HG02678 (cell line): ENCODE data around the gene CDC42EP3.

Experiments used
- ATAC-seq: cut with Tn5 transposase; IDR thresholded peaks from one replicate; pipeline ENCODE4 v1.9.1; 2021; ENCODE audit warnings: mild to moderate bottlenecking, moderate library complexity; ENCODE audit not compliant: unreplicated experiment

CDC42EP3 gene

DNA sequence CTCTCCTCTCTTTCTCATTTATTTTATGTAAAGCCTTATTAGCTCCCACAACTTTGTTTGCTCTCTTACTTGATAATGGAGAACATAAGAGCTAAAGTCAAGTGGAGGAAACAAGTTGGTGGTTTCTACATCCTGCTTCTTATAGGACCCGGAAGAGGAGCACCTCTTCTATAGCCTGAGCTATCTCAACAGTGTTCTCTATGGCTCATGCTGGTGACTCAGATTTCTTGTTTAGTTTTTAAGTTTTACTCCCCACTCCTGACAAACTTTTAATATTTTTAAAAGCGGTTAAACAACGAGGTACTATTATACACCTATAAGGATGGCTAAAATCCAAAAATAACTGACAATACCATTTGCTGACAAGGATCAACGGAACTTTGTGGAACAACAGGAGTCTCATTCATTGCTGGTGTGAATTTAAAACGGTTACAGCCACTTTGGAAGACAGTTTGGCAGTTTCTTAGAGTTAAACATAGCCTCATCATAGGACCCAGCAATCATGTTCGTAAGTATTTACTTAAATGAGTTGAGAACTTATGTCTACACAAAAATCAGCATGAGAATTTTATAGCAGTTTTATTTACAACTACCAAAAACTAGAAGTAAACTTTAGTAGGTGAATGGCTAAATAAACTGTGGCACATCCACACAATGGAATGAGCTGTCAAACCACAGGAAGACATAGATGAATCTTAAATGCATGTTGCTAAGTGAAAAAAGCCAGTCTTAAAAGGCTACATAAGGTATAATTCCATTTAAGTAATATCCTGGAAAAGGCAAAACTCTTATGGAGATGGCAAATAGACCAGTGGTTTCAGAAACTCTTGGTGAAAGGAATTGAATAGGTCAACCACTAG is 12.7 kb upstream of the CDC42EP3 start:
- no peak for ATAC-seq

DNA sequence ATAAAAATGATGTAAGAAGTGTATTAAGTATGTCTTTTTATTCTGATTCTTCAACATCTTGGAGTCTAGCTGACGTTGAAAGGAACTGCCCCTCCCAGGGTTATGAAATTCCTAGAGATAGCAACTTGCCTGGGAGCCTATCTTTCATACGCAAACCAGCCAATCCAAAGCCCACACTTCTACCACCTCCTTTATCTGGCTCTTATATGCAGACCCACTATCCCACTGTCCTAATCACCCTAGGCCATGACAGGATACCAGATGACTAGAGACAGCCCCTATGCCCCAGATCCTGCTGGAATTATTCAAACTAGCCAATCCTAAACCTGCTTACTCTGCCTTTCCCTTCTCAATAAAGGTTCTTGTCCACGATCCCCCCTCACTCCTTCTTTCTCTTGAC is 11.8 kb upstream of the CDC42EP3 start:
- no peak for ATAC-seq

DNA sequence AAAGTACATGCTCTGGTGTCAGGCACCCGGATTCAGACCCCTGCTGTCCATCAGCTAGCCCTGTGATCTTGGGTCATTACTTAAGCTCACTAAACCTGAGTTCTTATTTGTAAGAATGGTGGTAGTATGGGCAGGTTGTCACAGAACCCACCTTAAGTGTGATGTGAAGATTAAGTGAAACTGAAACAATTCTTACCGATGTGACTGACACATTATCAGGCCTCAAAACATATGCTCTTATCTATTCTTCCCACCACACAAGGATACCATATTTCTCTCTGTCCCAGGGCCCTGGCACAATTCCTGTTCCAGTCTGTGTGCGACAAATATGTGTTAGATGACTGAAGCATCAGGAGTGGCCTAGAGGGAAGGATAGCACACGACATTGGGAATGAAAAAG is 11.0 kb upstream of the CDC42EP3 start:
- no peak for ATAC-seq

DNA sequence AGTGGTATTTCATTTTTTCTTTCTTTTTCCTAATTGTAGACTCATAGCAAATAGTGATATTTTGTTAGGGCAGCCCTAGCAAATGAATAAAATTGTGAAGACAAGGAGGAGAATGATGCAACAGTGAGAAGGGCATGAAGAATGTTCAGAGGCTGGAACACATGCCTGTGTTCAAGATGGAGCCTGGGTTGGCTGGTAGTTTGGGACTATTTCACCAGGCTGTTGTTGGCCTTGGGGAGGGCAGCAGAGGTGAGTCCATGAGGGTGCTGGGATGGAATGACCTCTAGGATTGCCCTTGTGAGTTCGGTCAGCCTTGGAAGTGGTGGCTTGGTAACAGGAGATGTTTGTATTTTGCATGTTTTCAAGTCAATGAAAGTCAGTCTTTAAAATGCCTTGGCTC is 10.1 kb upstream of the CDC42EP3 start:
- ATAC-seq = no peak

DNA sequence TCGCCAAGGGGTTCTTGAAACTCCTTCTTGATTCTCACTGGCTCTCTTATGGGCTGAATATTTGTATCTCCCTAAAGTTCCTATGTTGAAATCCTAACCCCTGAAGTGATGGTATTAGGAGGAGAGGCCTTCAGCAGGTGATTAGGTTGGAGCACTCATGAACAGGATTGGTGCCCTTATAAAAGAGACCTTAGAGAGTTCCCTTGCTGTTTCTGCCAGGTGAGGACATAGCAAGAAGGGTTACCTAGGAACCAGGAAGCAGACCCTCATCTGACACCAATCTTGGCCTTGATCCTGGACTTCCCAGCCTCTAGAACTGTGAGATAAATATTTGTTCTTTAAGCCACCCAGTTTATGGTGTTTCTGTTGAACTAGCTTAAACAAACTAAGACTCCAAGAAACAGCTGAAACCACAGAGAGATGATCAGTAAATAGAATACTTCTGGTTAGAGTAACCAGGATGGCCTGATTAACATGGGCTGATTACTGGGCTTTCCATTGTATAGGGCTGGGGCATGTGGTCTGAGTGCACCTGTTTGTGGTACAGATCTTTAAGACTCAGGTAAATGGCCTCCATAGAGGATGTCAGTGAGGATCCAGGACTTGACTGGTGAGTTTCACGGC is 7.7 kb upstream of the CDC42EP3 start:
- no peak for ATAC-seq

DNA sequence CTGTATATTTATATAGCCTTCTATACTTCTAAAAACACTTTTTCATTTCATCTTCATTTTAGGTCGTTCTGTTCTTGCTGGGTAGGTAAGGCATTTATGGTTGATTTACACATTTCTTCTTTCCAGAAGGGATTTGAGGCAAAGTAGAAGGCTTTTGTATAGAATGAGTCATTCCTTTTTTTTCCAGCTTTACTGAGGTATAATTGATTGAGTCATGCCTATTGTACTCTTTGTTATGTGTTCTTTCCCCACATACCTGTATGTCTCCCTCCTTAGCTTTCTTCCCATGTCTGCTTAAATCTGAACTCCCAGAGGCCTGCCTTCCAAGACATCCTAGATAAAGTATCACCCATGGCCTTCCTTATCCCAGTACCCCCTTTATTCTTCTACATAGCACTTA is 4.8 kb upstream of the CDC42EP3 start:
- no peak for ATAC-seq

DNA sequence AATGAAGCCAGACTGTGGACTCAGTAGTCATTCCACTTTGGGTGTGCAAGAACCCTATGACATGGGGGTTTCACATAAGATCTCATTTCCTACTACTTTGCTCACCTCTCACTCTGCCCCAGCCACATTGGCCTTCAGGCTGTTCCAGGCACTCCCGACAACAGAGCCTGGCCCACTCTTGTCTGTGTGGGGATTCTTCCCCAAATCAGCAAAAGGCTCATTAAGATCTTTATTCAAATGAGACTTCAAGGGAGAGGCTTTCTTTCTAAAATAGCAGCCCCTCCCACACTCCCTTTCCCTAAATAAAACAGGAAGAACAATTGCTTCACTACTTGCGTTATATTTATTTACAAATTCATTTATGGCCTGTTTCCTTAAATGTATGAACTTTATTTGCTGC is 3.5 kb upstream of the CDC42EP3 start:
- no peak for ATAC-seq

DNA sequence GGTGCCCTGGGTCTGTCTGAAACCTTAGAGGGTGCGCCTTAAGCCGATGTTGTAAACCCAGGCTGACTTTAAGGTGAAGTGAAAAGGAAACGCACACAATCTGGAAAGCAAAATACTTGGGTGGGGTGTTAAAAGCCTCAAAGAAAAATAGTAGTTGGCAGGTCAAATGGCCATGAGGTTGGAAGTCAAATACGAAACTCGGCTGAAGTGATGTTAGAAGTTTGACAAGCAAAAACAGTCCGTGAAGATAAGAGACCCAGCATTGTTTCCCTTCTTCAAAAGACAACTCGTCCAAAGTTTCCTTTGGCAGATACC is 1.4 kb upstream of the CDC42EP3 start:
- no peak for ATAC-seq

DNA sequence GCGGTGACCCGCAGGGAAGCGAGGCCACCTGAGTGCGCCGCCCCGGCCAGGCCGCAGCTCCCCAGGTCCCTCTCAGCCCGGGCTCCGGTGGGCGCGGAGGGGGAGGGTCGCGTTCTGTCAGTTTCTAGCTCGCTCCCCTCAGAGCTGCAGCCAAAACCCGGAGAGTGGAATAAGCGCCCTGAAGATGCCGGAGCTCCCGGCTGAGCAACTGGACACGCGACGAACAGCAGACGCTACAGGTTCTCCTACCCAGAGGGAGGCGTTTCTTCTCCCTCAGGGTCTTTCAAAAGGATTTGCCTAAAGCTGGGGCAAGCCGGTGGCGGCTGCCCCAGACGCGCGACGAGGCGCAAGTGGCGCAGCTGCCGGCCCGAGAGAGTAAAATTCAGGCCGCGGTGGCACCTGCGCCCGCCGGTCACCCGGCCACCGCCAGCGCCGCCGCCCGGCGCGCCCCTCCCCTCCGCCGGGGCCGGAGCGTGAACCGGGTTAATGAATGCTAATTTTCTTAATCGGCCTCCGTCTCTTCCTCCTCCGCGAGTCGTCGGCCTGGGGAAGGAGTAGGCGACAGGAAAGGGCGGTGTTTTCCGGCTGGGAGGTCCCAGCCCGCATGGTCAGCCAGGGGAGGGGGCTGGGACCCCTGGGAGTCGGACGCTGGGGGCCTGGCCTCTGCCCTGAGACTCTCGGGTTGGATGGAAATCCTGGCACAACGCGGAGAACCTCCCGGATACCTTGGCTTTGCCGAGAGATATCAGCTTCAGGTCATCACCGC is 845 bp upstream of the CDC42EP3 start:
- peak; percentile 55 for ATAC-seq

DNA sequence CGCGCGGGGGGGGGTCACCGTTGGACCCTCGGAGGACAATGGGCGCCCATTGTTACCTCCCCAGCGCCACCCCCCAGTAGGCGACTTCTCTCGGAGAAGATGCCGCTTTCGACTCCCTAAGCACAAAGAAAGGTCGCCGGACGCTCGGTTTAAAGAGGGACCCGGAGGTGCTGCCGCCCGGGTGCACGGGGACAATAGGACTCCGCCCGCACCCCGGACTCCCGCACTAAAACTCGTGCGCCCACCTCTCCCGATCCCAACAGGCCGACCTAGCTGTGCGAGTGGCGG is 318 bp upstream of the CDC42EP3 start:
- ATAC-seq = no peak

DNA sequence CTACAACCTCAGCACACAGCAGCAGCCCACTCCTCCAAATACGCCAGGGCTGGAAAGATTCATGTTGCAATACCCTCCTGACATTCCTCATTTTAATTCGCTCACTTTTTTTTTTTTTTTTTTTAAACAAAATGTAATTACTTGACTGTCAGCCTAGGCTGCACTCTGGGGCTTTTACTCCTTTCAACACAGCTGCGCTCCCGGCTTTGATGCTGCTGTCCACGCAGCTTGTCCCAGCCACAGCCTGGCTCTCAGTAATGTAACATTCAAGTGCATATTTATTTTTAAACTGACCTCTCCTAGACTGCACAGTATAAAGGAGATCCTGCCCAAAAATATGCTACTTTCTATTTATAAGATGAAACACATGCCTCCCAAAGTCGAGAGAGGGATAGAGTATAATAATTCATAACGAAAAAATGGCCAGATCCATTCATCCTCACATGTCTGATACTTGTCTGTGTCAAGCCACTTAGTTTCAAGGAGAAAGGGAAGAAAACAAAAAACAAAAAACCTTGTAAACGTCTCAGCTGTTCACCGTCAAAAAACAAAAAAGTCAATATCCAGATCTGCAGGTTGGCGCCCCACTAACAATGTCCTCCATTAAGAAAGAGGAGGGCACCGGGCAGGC is 949 bp downstream of the CDC42EP3 start:
- no peak for ATAC-seq

DNA sequence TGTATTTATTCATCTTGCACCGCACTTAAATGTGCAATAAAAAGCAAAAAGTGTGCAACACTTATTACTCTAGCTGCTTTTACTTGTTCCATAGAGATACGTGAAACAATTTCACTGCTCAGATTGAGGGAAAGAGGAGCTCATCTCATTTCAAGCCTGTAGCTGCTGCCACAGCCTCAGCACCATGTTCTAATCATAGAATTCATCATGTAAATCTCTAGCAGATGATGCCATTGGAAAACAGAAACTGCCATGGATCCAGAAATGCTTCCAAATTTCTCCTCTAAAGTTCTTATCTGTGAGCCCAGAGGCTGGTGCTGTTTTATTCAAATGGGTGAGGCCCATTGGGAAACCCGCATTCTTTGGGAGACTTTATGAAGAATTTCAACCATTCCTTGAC is 2.0 kb downstream of the CDC42EP3 start:
- ATAC-seq = no peak

DNA sequence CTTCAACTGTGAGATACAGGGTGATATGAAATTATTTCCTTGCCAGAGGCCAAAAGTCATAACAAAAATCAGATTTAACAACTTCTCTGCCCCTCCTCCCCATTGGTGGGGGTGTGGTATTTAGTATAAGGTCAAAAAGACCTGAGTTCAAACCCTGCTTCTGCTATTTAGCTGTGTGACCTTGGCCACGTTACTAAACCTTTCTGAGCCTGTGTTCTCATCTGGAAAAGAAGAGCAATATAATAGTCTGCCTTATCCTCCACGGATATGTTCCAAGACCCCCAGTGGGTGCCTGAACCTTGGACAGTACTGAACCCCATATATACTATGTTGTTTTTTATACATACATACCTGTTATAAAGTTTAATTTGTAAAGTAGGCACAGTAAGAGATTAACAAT is 3.7 kb downstream of the CDC42EP3 start:
- ATAC-seq = no peak

DNA sequence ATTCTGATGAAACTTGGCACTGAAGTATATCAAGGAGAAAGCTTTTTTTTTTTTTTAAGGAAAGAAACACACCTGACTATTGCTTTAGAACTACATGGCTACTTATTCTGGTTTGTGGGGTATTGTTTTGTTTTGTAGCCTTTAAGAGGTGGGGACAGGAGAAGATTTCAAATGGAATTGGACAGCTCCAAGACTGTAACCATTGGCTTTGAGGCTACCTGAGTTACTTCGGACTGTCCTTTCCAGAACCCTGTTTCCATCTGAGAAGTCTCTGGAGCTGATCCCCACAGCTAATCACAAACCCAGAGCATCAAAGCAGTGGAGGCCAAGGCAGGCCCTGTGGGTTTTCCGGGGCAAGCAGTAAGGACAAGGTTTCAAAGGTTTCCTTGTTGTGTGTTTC is 4.7 kb downstream of the CDC42EP3 start:
- no peak for ATAC-seq

DNA sequence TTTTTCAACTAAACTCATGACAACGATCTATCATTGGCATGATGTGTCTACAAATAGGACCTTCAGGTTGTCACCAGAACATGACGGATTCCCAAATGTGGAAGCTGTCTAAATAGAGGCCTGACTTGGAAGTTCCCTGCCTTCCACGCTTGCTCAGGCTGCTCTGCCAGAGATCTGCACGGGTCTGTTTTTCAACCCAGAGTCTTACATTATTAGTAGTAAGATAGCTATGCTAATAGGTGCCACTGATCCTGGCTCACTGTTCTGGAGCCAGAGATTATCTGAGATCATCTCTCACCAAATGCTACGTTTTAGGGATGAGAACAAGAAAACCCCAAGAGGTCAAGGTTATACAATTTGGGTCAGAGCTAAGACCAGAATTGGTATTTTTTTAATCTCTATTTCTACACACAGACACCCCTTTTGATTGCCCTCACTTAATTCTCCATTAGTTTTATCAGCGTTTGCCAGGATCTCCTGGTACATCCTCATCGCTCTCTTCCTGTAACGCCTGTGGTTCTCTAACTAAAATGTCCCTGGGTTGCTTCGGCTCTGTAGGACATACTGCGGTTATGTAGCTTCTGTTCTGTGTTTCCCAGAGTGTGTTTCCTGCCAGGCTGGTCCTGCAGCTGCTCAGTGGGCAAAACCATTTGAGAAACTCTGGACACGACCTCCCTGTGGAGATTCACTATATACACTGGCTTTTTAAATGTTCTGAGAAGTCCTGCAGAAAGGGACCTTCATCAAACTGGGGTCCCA is 5.7 kb downstream of the CDC42EP3 start:
- ATAC-seq = no peak

DNA sequence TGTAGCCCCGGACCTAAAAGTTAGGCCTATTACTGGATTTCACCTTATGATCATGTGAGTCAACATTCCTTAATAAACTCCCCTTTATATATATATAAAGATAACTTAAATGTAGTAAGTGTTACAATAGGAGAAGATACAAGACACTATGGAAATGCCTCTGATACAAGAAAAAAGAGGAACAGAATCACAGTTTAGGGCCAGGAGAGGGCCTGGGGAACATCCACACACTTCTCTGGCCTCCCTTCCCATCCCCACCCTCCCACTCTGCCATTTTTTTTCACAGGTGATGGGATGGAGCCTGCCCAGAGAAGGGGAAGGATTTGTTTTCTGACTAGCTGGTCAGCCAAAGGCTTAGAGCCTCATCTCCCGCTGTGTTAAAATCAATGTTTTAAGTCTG is 6.4 kb downstream of the CDC42EP3 start:
- ATAC-seq = no peak

DNA sequence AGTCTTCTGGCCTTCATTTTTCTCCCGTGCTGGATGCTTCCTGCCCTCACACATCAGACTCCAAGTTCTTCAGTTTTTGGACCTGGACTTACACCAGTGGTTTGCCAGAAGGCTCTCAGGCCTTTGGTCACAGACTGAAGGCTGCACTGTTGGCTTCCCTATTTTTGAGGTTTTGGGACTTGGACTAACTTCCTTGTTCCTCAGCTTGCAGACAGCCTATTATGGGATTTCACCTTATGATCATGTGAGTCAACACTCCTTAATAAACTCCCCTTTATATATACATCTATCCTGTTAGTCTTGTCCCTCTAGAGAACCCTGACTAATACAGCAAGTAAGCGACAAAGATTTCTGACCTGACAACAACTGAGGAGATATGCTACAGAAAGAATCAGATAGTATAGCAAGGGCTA is 7.2 kb downstream of the CDC42EP3 start:
- ATAC-seq = no peak

DNA sequence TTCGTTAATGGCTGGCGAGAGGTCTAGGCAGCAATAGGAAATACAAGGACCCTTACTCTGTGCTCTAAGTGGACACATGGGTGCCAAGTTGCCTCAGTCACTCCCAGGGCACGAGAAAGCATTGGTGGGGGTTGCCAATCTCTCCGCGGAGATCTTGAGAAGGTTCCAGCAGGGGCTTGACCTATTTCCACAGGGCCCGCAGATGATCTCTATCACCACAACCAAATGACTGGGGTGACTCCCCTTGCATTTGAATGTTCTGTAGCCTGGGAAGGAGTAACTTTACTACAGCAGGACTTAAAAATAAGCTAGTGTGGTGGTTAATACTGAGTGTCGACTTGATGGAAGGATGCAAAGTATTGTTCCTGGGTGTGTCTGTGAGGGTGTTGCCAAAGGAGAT is 8.1 kb downstream of the CDC42EP3 start:
- ATAC-seq = no peak

DNA sequence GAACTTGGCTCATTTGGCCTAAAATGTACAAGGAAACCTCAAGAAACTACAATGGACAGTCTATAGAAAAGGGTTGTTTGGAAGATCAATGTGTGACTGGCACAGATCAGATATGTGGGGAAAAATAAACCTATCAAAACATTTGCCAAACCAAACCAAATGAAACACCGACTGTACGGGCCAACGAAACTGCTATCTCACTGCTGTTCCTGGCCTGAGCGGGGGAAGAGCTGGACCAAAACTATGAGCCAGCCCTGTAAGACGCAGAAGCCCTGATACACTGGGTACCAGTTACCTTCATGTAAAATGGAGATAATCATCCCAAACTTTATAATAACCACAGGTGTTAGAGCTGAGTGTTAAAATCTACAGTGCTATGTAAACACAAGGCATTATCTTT is 11.7 kb downstream of the CDC42EP3 start:
- ATAC-seq = no peak

DNA sequence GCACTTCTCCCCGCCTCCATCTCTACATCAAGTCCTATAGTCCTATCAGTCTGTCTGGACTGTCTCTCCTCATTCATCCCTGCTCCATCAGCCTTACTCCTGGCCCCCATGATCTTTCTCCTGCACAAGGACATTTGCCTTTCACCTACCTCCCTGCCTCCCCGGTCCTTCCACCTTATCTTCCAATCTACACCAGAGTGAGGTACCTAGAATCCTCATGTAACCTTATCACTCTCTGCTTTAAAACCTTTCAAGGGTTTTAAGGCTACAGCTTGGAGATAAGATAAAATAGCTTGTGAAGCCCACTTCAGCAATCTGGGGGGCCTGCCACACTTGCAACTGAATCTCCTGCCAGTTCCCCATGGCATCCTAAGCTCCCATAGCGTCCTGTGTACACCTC is 12.8 kb downstream of the CDC42EP3 start:
- no peak for ATAC-seq

DNA sequence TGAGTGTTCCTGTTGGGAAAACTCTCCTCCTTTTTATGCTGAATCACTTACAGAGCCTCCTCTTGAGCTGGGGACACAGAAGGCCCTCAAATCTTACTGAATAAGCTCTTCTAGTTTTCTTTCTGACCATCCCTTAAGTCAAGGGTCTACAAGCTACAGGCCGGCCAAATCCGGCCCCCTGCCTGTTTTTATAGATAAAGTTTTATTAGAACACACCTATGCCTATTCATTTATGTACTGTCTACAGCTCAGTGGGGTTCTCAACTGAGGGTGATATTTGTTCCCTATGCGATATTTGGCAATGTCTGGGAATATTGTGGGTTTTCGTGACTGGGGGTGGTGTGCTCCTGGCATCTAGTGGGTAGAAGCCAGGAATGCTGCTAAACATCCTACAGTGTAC is 14.0 kb downstream of the CDC42EP3 start:
- no peak for ATAC-seq
